ENCODE data around the gene CHRDL2. TPM values are rescaled to one million over a fixed set of nuclear protein-coding genes. Genes with fewer than 3 reads are reported as not detected.
"Not testable (repeated sequence)": the region's sequence is repeated elsewhere in the genome, so short reads cannot be mapped to it uniquely, and the experiment has no call there.

CHRDL2 gene
- polyA plus RNA-seq, 4 donors: 0.27 to 8.0 (median 2.5) TPM

- no peaks in the 10 kb centered on the region for H3K9me3 ChIP-seq (ENCODE audit: control insufficient read depth in 2 of 2, insufficient read depth in 1 of 2, low read depth in 1 of 2, low read length in 1 of 2)
- no peak overlapping the region for H3K27ac ChIP-seq (ENCODE audit: low read depth in 1 of 3, low read length in 2 of 3)
- FAIRE-seq: no peak
- 78 to 92% (median 85%) methylated on average over 2 of the region's 2 CpGs for WGBS, 3 donors
- DNase-seq: no peak
- H3K4me3 ChIP-seq (ENCODE audit: low read depth in 1 of 3, low read length in 3 of 3): no peak overlapping the region
- H3K4me1 ChIP-seq (ENCODE audit: control insufficient read depth in 3 of 3, insufficient read depth in 2 of 3, low read depth in 1 of 3, low read length in 2 of 3): peaks cover 2 to 16% (median 7%) of the 10 kb centered on the region in 3 donors
- H3K27me3 ChIP-seq (ENCODE audit: control insufficient read depth in 3 of 3, insufficient read depth in 3 of 3, low read length in 3 of 3): no peaks in the 10 kb centered on the region
- H3K36me3 ChIP-seq (ENCODE audit: control insufficient read depth in 3 of 3, insufficient read depth in 2 of 3, low read depth in 1 of 3, low read length in 3 of 3): peaks cover 0 to 2% (median 0%) of the 10 kb centered on the region in 3 donors
These were observed 20.1 kb upstream of the CHRDL2 start for GRCh38 chr11:74751303-74751702.

DNA sequence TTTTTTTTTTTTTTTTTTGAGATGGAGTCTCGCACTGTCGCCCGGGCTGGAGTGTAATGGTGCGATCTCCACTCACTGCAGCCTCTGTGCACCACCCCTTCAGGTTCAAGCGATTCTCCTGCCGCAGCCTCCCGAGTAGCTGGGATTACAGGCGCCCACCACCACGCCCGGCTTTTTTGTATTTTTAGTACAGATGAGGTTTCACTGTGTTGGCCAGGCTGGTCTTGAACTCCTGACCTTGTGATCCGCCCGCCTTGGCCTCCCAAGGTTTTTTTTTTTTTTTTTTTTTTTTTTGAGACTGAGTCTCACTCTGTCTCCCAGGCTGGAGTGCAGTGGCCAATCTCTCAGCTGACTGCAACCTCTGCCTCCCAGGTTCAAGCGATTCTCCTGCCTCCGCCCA, 19.4 kb upstream of the CHRDL2 start:
- WGBS, 3 donors: 93 to 97% (median 96%) methylated on average over 11 to 14 of the region's 14 CpGs
- not testable (repeated sequence) for DNase-seq; H3K4me3 ChIP-seq (ENCODE audit: low read depth in 1 of 3, low read length in 3 of 3); FAIRE-seq; H3K27me3 ChIP-seq (ENCODE audit: control insufficient read depth in 3 of 3, insufficient read depth in 3 of 3, low read length in 3 of 3); H3K9me3 ChIP-seq (ENCODE audit: control insufficient read depth in 2 of 2, insufficient read depth in 1 of 2, low read depth in 1 of 2, low read length in 1 of 2); H3K36me3 ChIP-seq (ENCODE audit: control insufficient read depth in 3 of 3, insufficient read depth in 2 of 3, low read depth in 1 of 3, low read length in 3 of 3); H3K27ac ChIP-seq (ENCODE audit: low read depth in 1 of 3, low read length in 2 of 3)
- peaks cover 2 to 16% (median 3%) of the 10 kb centered on the region in 3 donors for H3K4me1 ChIP-seq (ENCODE audit: control insufficient read depth in 3 of 3, insufficient read depth in 2 of 3, low read depth in 1 of 3, low read length in 2 of 3)

DNA sequence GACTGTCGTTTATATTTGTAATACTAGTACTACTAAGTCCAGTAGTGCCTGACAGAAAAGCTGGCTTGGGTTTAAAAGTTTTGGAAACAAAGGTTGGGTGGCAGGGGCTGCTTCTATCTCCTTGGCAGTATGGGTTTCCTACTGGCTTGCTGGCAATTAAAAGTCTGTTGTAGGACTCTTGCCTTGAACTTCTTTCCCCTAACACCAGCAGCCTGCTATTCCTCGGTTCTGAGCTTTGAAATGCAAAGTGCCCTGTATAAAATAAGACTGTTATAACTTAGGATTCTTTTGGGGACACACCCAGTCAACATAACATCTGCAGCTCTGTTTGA, 18.7 kb upstream of the CHRDL2 start:
- Histone ChIP-seq H3K27ac (ENCODE audit: low read depth in 1 of 3, low read length in 2 of 3) (no peak overlapping the region), H3K36me3 (ENCODE audit: control insufficient read depth in 3 of 3, insufficient read depth in 2 of 3, low read depth in 1 of 3, low read length in 3 of 3) (peaks cover 0 to 2% (median 0%) of the 10 kb centered on the region in 3 donors), H3K9me3 (ENCODE audit: control insufficient read depth in 2 of 2, insufficient read depth in 1 of 2, low read depth in 1 of 2, low read length in 1 of 2) (no peaks in the 10 kb centered on the region), H3K27me3 (ENCODE audit: control insufficient read depth in 3 of 3, insufficient read depth in 3 of 3, low read length in 3 of 3) (no peaks in the 10 kb centered on the region), H3K4me1 (ENCODE audit: control insufficient read depth in 3 of 3, insufficient read depth in 2 of 3, low read depth in 1 of 3, low read length in 2 of 3) (peaks cover 0 to 16% (median 2%) of the 10 kb centered on the region in 3 donors), H3K4me3 (ENCODE audit: low read depth in 1 of 3, low read length in 3 of 3) (peak overlapping the region; percentile 76 to 98 (median 83))
- no peak for FAIRE-seq
- no peak for DNase-seq
- 5 to 12% (median 6%) methylated on average over 2 of the region's 2 CpGs for WGBS, 3 donors

- H3K4me3 ChIP-seq (ENCODE audit: low read depth in 1 of 3, low read length in 3 of 3): peak overlapping the region; percentile 76 to 98 (median 83)
- 0 to 1% (median 1%) methylated on average over 38 to 63 of the region's 63 CpGs for WGBS, 3 donors
- FAIRE-seq (no peak), DNase-seq (peak; percentile 54 to 86)
- no peaks in the 10 kb centered on the region for H3K27me3 ChIP-seq (ENCODE audit: control insufficient read depth in 3 of 3, insufficient read depth in 3 of 3, low read length in 3 of 3)
- peaks cover 0 to 16% (median 2%) of the 10 kb centered on the region in 3 donors for H3K4me1 ChIP-seq (ENCODE audit: control insufficient read depth in 3 of 3, insufficient read depth in 2 of 3, low read depth in 1 of 3, low read length in 2 of 3)
- no peaks in the 10 kb centered on the region for H3K9me3 ChIP-seq (ENCODE audit: control insufficient read depth in 2 of 2, insufficient read depth in 1 of 2, low read depth in 1 of 2, low read length in 1 of 2)
- H3K27ac ChIP-seq (ENCODE audit: low read depth in 1 of 3, low read length in 2 of 3): peak overlapping the region; percentile 85 to 97 (median 90)
- H3K36me3 ChIP-seq (ENCODE audit: control insufficient read depth in 3 of 3, insufficient read depth in 2 of 3, low read depth in 1 of 3, low read length in 3 of 3): peaks cover 0 to 2% (median 0%) of the 10 kb centered on the region in 3 donors
These were observed 18.1 kb upstream of the CHRDL2 start for GRCh38 chr11:74749127-74749964.

DNA sequence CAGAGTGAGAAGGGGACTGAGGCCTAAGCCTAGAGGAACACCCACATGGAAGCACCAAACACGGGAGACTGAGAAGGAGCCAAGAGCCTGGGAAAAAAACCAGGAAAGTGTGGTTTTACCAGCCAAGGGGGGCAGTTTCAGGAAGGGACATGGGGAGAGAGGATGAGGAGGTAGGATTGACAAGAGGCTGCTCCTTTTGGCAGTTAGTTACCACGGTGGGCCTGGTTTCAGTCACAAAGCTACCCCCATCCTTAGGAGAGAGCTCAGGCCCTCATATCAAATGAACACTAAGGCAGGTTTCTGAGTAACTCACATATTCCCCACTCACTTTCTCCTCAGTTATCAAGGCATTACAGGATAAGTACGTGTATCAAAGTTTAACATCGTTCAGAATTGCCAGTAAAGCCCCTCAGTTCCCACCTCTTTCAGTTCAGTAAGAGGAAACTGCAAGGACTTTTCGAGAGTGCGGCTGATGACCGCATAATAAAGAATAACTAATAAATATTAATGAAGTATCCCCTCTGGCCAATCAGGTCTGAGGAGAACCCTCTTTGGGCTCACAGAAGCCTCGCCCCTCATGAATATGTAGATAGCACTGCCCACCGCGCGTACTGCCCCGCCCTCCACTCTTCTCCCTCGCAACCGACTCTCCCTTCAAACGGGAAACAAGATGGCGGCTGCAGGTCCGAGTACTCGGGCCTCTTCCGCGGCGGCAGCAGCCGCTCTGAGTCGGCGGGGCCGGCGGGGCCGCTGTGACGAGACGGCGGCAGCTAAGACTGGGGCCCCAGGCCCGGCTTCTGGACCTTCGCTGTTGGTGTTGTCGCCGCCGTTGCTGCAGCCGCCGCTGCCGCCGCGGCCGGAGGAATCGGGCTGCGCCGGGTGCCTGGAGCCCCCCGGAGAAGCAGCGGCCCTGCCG, 17.2 kb upstream of the CHRDL2 start, which contains the start of gene RNF169:
Gene RNF169, plus strand, starts transcription at position 639 of the 916 bp plus-strand sequence. Its CDS starts 32 bp downstream, at position 671.
- WGBS, 3 donors: 1 to 2% (median 1%) methylated on average over 45 to 47 of the region's 47 CpGs
- DNase-seq (peak; percentile 96 to 97), FAIRE-seq (no peak)
- Histone ChIP-seq H3K36me3 (ENCODE audit: control insufficient read depth in 3 of 3, insufficient read depth in 2 of 3, low read depth in 1 of 3, low read length in 3 of 3) (peaks cover 0 to 2% (median 0%) of the 10 kb centered on the region in 3 donors), H3K27me3 (ENCODE audit: control insufficient read depth in 3 of 3, insufficient read depth in 3 of 3, low read length in 3 of 3) (no peaks in the 10 kb centered on the region), H3K4me1 (ENCODE audit: control insufficient read depth in 3 of 3, insufficient read depth in 2 of 3, low read depth in 1 of 3, low read length in 2 of 3) (peaks cover 0 to 16% (median 2%) of the 10 kb centered on the region in 3 donors), H3K9me3 (ENCODE audit: control insufficient read depth in 2 of 2, insufficient read depth in 1 of 2, low read depth in 1 of 2, low read length in 1 of 2) (no peaks in the 10 kb centered on the region), H3K4me3 (ENCODE audit: low read depth in 1 of 3, low read length in 3 of 3) (peak within 1 kb of the TSS; percentile 76 to 98 (median 83)), H3K27ac (ENCODE audit: low read depth in 1 of 3, low read length in 2 of 3) (peak within 1 kb of the TSS; percentile 85 to 97 (median 90))

DNA sequence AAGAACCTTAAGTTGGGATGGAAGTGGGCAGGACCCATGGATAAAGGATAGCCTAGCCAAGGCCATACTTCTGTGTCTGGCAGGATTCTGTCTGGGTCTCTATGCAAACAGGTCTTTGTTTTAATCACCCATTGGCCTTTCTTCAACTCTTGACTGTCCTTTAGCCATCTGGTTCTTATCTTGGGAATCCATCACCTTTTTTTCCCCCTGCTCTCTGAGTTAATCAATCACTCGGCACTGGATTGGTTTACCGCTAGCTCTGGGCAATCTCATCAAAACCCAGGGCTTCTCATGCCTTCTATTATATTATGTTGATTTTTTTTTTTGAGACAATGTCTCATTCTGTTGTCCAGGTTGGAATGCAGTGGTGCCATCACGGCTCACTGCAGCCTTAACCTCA, 15.6 kb upstream of the CHRDL2 start:
- Histone ChIP-seq H3K36me3 (ENCODE audit: control insufficient read depth in 3 of 3, insufficient read depth in 2 of 3, low read depth in 1 of 3, low read length in 3 of 3) (no peaks in the 10 kb centered on the region), H3K4me3 (ENCODE audit: low read depth in 1 of 3, low read length in 3 of 3) (no peak overlapping the region), H3K27ac (ENCODE audit: low read depth in 1 of 3, low read length in 2 of 3) (no peak overlapping the region), H3K27me3 (ENCODE audit: control insufficient read depth in 3 of 3, insufficient read depth in 3 of 3, low read length in 3 of 3) (no peaks in the 10 kb centered on the region), H3K4me1 (ENCODE audit: control insufficient read depth in 3 of 3, insufficient read depth in 2 of 3, low read depth in 1 of 3, low read length in 2 of 3) (peaks cover 0 to 16% (median 2%) of the 10 kb centered on the region in 3 donors), H3K9me3 (ENCODE audit: control insufficient read depth in 2 of 2, insufficient read depth in 1 of 2, low read depth in 1 of 2, low read length in 1 of 2) (no peaks in the 10 kb centered on the region)
- WGBS, 3 donors: 96 to 98% (median 97%) methylated on average over 3 of the region's 3 CpGs
- DNase-seq: no peak
- no peak for FAIRE-seq

GRCh38 chr11:74744277-74744676, 13.1 kb upstream of the CHRDL2 start:
- Histone ChIP-seq H3K4me1 (ENCODE audit: control insufficient read depth in 3 of 3, insufficient read depth in 2 of 3, low read depth in 1 of 3, low read length in 2 of 3) (peaks cover 0 to 6% (median 2%) of the 10 kb centered on the region in 3 donors), H3K27me3 (ENCODE audit: control insufficient read depth in 3 of 3, insufficient read depth in 3 of 3, low read length in 3 of 3) (no peaks in the 10 kb centered on the region), H3K4me3 (ENCODE audit: low read depth in 1 of 3, low read length in 3 of 3) (no peak overlapping the region), H3K36me3 (ENCODE audit: control insufficient read depth in 3 of 3, insufficient read depth in 2 of 3, low read depth in 1 of 3, low read length in 3 of 3) (no peaks in the 10 kb centered on the region), H3K9me3 (ENCODE audit: control insufficient read depth in 2 of 2, insufficient read depth in 1 of 2, low read depth in 1 of 2, low read length in 1 of 2) (peaks cover 0 to 3% of the 10 kb centered on the region in 2 donors), H3K27ac (ENCODE audit: low read depth in 1 of 3, low read length in 2 of 3) (no peak overlapping the region)
- 55 to 80% (median 60%) methylated on average over 4 of the region's 4 CpGs for WGBS, 3 donors
- FAIRE-seq: no peak
- DNase-seq: no peak

GRCh38 chr11:74743640-74744039, 12.4 kb upstream of the CHRDL2 start:
- H3K9me3 ChIP-seq (ENCODE audit: control insufficient read depth in 2 of 2, insufficient read depth in 1 of 2, low read depth in 1 of 2, low read length in 1 of 2): peaks cover 0 to 3% of the 10 kb centered on the region in 2 donors
- DNase-seq (no peak), FAIRE-seq (no peak)
- no peak overlapping the region for H3K27ac ChIP-seq (ENCODE audit: low read depth in 1 of 3, low read length in 2 of 3)
- H3K4me3 ChIP-seq (ENCODE audit: low read depth in 1 of 3, low read length in 3 of 3): no peak overlapping the region
- H3K36me3 ChIP-seq (ENCODE audit: control insufficient read depth in 3 of 3, insufficient read depth in 2 of 3, low read depth in 1 of 3, low read length in 3 of 3): no peaks in the 10 kb centered on the region
- H3K4me1 ChIP-seq (ENCODE audit: control insufficient read depth in 3 of 3, insufficient read depth in 2 of 3, low read depth in 1 of 3, low read length in 2 of 3): peaks cover 0 to 6% (median 2%) of the 10 kb centered on the region in 3 donors
- no peaks in the 10 kb centered on the region for H3K27me3 ChIP-seq (ENCODE audit: control insufficient read depth in 3 of 3, insufficient read depth in 3 of 3, low read length in 3 of 3)
